Fibroblast of lung (primary cell): ENCODE results near the gene DAND5. TPM values are rescaled to one million over a fixed set of nuclear protein-coding genes. Genes with fewer than 3 reads are reported as not detected.

Experiments used
- DNase-seq, 2 donors: peaks; one replicate each; pipeline versions ENCODE4 v3.0.0 to v3.0.0-alpha.2; 2010; ENCODE audit warnings: low read depth in 2 of 2
- H2AFZ ChIP-seq: 2 replicates; pipeline ENCODE4 v1.5.1; 2012; ENCODE audit warnings: low read length, control low read depth, inconsistent platforms
- H3K27ac ChIP-seq: 2 replicates; pipeline ENCODE4 v1.5.1; 2011; ENCODE audit warnings: low read length, control low read depth; ENCODE audit not compliant: insufficient read depth
- H3K27me3 ChIP-seq: 2 replicates; pipeline ENCODE4 v1.5.1; 2011; ENCODE audit warnings: mild to moderate bottlenecking, low read length; ENCODE audit not compliant: control insufficient read depth, insufficient read depth
- H3K36me3 ChIP-seq: 2 replicates; pipeline ENCODE4 v1.5.1; 2011; ENCODE audit warnings: low read length; ENCODE audit not compliant: control insufficient read depth, insufficient read depth
- H3K4me1 ChIP-seq: 2 replicates; pipeline ENCODE4 v1.5.1; 2011; ENCODE audit warnings: low read length; ENCODE audit not compliant: control insufficient read depth, insufficient read depth; ENCODE audit errors: extremely low read depth
- H3K4me2 ChIP-seq: 2 replicates; pipeline ENCODE4 v1.5.1; 2011; ENCODE audit warnings: low read length, control low read depth; ENCODE audit not compliant: insufficient read depth; ENCODE audit errors: extremely low read depth
- H3K4me3 ChIP-seq, 4 experiments: fragments of 200-600 bp in 1 of 4; sonication (generic) in 1 of 4; replicated peaks in 1 of 4; 2 replicates each; pipeline ENCODE4 v1.5.1; 2011 to 2016; ENCODE audit warnings: low read length in 4 of 4, low read depth in 3 of 4, mild to moderate bottlenecking in 3 of 4, control low read depth in 2 of 4, inconsistent platforms in 1 of 4, mixed read lengths in 1 of 4; ENCODE audit not compliant: insufficient read depth in 1 of 4; ENCODE audit errors: control extremely low read depth in 1 of 4
- H3K79me2 ChIP-seq: 2 replicates; pipeline ENCODE4 v1.5.1; 2012; ENCODE audit warnings: mild to moderate bottlenecking, low read length, inconsistent platforms; ENCODE audit not compliant: control insufficient read depth, insufficient read depth
- H3K9ac ChIP-seq: 2 replicates; pipeline ENCODE4 v1.5.1; 2011; ENCODE audit warnings: mild to moderate bottlenecking, low read length, control low read depth; ENCODE audit not compliant: insufficient read depth
- H3K9me3 ChIP-seq: 2 replicates; pipeline ENCODE4 v1.5.1; 2012; ENCODE audit warnings: low read depth, low read length; ENCODE audit not compliant: control insufficient read depth, insufficient read depth
- H4K20me1 ChIP-seq: 2 replicates; pipeline ENCODE4 v1.5.1; 2011; ENCODE audit warnings: low read length; ENCODE audit not compliant: control insufficient read depth, insufficient read depth; ENCODE audit errors: extremely low read depth
- CTCF ChIP-seq, 2 donors: IDR thresholded peaks in 1 of 2; conservative IDR thresholded peaks in 1 of 2; 1 replicate in 1 of 2; 2 replicates in 1 of 2; pipeline ENCODE4 v1.5.1; 2011 to 2012; ENCODE audit warnings: low read length in 2 of 2, control low read depth in 1 of 2, inconsistent platforms in 1 of 2, low read depth in 1 of 2, mild to moderate bottlenecking in 1 of 2
- EZH2 ChIP-seq: IDR thresholded peaks from 2 replicates; pipeline ENCODE4 v1.5.1; 2012; ENCODE audit warnings: low read length, control low read depth, mild to moderate bottlenecking; ENCODE audit errors: missing control alignments
- polyA minus RNA-seq: library from RNA; depleted of rRNA, polyadenylated mRNA; stranded (reverse); fragments of >200 nt; gene quantifications from 2 replicates; pipeline ENCODE4 v1.2.3, GENCODE V29; 2011; ENCODE audit warnings: low replicate concordance
- polyA plus RNA-seq, 2 donors: library from polyadenylated mRNA; depleted of rRNA in 1 of 2; stranded (reverse) in 1 of 2; unstranded in 1 of 2; fragments of >200 nt; gene quantifications; 2 replicates each; pipeline ENCODE4 v1.2.1, GENCODE V29; 2011 to 2012; ENCODE audit warnings: missing spikeins in 1 of 2
- total RNA-seq: library from RNA; depleted of rRNA; stranded (reverse); fragments of >200 nt; gene quantifications from 2 replicates; pipeline ENCODE4 v1.2.1, GENCODE V29; 2014

Gene DAND5
- not detected in 2 replicates for total RNA-seq
- 0.03 TPM in 1 of 2 replicates, not detected in the other for polyA plus RNA-seq
- not detected in 2 replicates for polyA plus RNA-seq (2012)
- not detected in 2 replicates for polyA minus RNA-seq

- no peak for DNase-seq
Measured at GRCh38 chr19:12969292-12969988, at the start of gene DAND5. DAND5 (plus strand) TSS chr19:12969576; CDS start chr19:12969661, 85 bp downstream.

GRCh38 chr19:12921047-12921446, 48.3 kb upstream of the DAND5 start:
- H3K4me3 ChIP-seq, result no peak overlapping the region
- no peak for TF ChIP-seq CTCF (conservative IDR thresholded peaks at IDR 0.05 in 1 of 2, IDR thresholded peaks at IDR 0.05 in 1 of 2; ENCODE audit: low read depth in 1 of 2, low read length in 2 of 2)
- no peak for TF ChIP-seq EZH2
- H3K4me2 ChIP-seq, result no peak overlapping the region
- no peak overlapping the region for H3K9ac ChIP-seq
- no peak for DNase-seq
- H2AFZ ChIP-seq, result no peak overlapping the region
- peaks cover 3% of the 10 kb centered on the region for H3K4me1 ChIP-seq
- no peaks in the 10 kb centered on the region for H4K20me1 ChIP-seq
- no peaks in the 10 kb centered on the region for H3K9me3 ChIP-seq
- H3K36me3 ChIP-seq, result peaks cover 11% of the 10 kb centered on the region
- no peaks in the 10 kb centered on the region for H3K27me3 ChIP-seq
- no peak overlapping the region for H3K27ac ChIP-seq
- no peaks in the 10 kb centered on the region for H3K79me2 ChIP-seq

More at GRCh38 chr19:12969292-12969988, at the start of gene DAND5:
- H3K79me2 ChIP-seq, result no peaks in the 10 kb centered on the region
- H3K27me3 ChIP-seq, result no peaks in the 10 kb centered on the region
- no peak for TF ChIP-seq EZH2
- no peak for TF ChIP-seq CTCF (conservative IDR thresholded peaks at IDR 0.05 in 1 of 2, IDR thresholded peaks at IDR 0.05 in 1 of 2; ENCODE audit: low read depth in 1 of 2, low read length in 2 of 2)
- no peak within 1 kb of the TSS for H3K27ac ChIP-seq
- H3K4me1 ChIP-seq, result peaks cover 3% of the 10 kb centered on the region
- H3K9me3 ChIP-seq, result no peaks in the 10 kb centered on the region
- H4K20me1 ChIP-seq, result no peaks in the 10 kb centered on the region
- H3K4me2 ChIP-seq, result no peak within 1 kb of the TSS
- H3K36me3 ChIP-seq, result no peaks in the 10 kb centered on the region
- no peak within 1 kb of the TSS for H3K4me3 ChIP-seq
- no peak within 1 kb of the TSS for H3K9ac ChIP-seq
- no peak within 1 kb of the TSS for H2AFZ ChIP-seq

GRCh38 chr19:12922959-12923358, 46.4 kb upstream of the DAND5 start:
- Histone ChIP-seq H3K9ac (no peak overlapping the region), H3K79me2 (no peaks in the 10 kb centered on the region), H3K36me3 (peaks cover 16% of the 10 kb centered on the region), H4K20me1 (no peaks in the 10 kb centered on the region), H3K9me3 (no peaks in the 10 kb centered on the region), H2AFZ (no peak overlapping the region), H3K4me3 (no peak overlapping the region), H3K27ac (no peak overlapping the region), H3K4me1 (peaks cover 3% of the 10 kb centered on the region), H3K4me2 (no peak overlapping the region), H3K27me3 (no peaks in the 10 kb centered on the region)
- TF ChIP-seq EZH2, result no peak
- no peak for DNase-seq
